OCI-LY3 (cell line): ENCODE measurements around the gene C3orf49.

Experiments
- H2AFZ ChIP-seq: fragments of 200-600, 300-600 bp; shearing (Covaris generic); 2 replicates; pipeline ENCODE4 v1.6.0; 2014; ENCODE audit warnings: antibody characterized with exemption, low read depth, low read length
- H3K27ac ChIP-seq: fragments of 200-600, 300-600 bp; sonication (generic); 2 replicates; pipeline ENCODE4 v1.5.1; 2014; ENCODE audit warnings: mild to moderate bottlenecking, low read length, moderate library complexity, mixed read lengths
- H3K27me3 ChIP-seq: fragments of 200-600, 300-600 bp; sonication (generic); 2 replicates; pipeline ENCODE4 v1.6.1; 2014; ENCODE audit warnings: low read depth, low read length, mixed read lengths
- H3K36me3 ChIP-seq: fragments of 200-600, 300-600 bp; sonication (generic); replicated peaks from 2 replicates; pipeline ENCODE3; 2014; ENCODE audit warnings: low read depth, low read length, mixed read lengths
- H3K4me1 ChIP-seq: fragments of 300-600, 200-600 bp; sonication (generic); 2 replicates; pipeline ENCODE4 v1.6.1; 2014; ENCODE audit warnings: low read length, mixed read lengths
- H3K4me2 ChIP-seq: fragments of 200-600, 300-600 bp; sonication (generic); 2 replicates; pipeline ENCODE4 v1.6.1; 2014; ENCODE audit warnings: low read length, mixed read lengths
- H3K4me3 ChIP-seq: fragments of 300-600, 200-600 bp; sonication (generic); 2 replicates; pipeline ENCODE4 v1.5.1; 2014; ENCODE audit warnings: antibody characterized with exemption, mild to moderate bottlenecking, low read length, moderate library complexity
- H3K79me2 ChIP-seq: fragments of 300-600, 200-600 bp; shearing (Covaris generic); 2 replicates; pipeline ENCODE4 v1.6.1; 2014; ENCODE audit warnings: mild to moderate bottlenecking, low read length, mixed read lengths
- H3K9ac ChIP-seq: fragments of 300-600, 200-600 bp; shearing (Covaris generic); 2 replicates; pipeline ENCODE4 v1.6.0; 2014; ENCODE audit warnings: mild to moderate bottlenecking, low read length, moderate library complexity
- H3K9me3 ChIP-seq: fragments of 200-600, 300-600 bp; shearing (Covaris generic); 2 replicates; pipeline ENCODE4 v1.6.1; 2014; ENCODE audit warnings: low read length, mixed read lengths; ENCODE audit not compliant: insufficient read depth
- H4K20me1 ChIP-seq: fragments of 200-600, 300-600 bp; sonication (generic); 2 replicates; pipeline ENCODE4 v1.6.1; 2016; ENCODE audit warnings: low read length, mixed read lengths; ENCODE audit not compliant: insufficient read depth
- CTCF ChIP-seq: fragments of 200-600, 300-600 bp; sonication (generic); IDR thresholded peaks from 2 replicates; pipeline ENCODE4 v1.5.1; 2014; ENCODE audit warnings: antibody characterized with exemption, low read length, low read depth
- EZH2phosphoT487 ChIP-seq: fragments of 200-600 bp; shearing (Covaris generic); IDR thresholded peaks from 2 replicates; pipeline ENCODE4 v1.6.1; 2018; ENCODE audit warnings: antibody characterized with exemption, mixed run types, low read depth

Gene C3orf49

GRCh38 chr3:63872135-63872924, 53.2 kb downstream of the C3orf49 start:
- Histone ChIP-seq H3K4me2 (no peak overlapping the region), H3K4me3 (no peak overlapping the region), H3K9ac (no peak overlapping the region), H3K4me1 (peaks cover 14% of the 10 kb centered on the region), H3K27me3 (no peaks in the 10 kb centered on the region), H3K27ac (no peak overlapping the region), H4K20me1 (peaks cover 74% of the 10 kb centered on the region), H2AFZ (no peak overlapping the region), H3K9me3 (no peaks in the 10 kb centered on the region), H3K79me2 (peaks cover 95% of the 10 kb centered on the region), H3K36me3 (peaks cover 15% of the 10 kb centered on the region)
- TF ChIP-seq EZH2phosphoT487, result no peak
- no peak for TF ChIP-seq CTCF

- H4K20me1 ChIP-seq, result peaks cover 82% of the 10 kb centered on the region
- peaks cover 9% of the 10 kb centered on the region for H3K36me3 ChIP-seq
- no peaks in the 10 kb centered on the region for H3K4me1 ChIP-seq
- H3K79me2 ChIP-seq, result peaks cover 95% of the 10 kb centered on the region
- H3K27ac ChIP-seq, result no peak overlapping the region
- H3K27me3 ChIP-seq, result no peaks in the 10 kb centered on the region
- no peaks in the 10 kb centered on the region for H3K9me3 ChIP-seq
- no peak overlapping the region for H3K4me2 ChIP-seq
- no peak overlapping the region for H3K4me3 ChIP-seq
- no peak overlapping the region for H2AFZ ChIP-seq
- TF ChIP-seq EZH2phosphoT487, result no peak
- no peak for TF ChIP-seq CTCF
- H3K9ac ChIP-seq, result no peak overlapping the region
Observed at GRCh38 chr3:63874769-63875168, 55.7 kb downstream of the C3orf49 start.

- H3K27me3 ChIP-seq, result no peaks in the 10 kb centered on the region
- H2AFZ ChIP-seq, result no peak overlapping the region
- H3K9ac ChIP-seq, result no peak overlapping the region
- H3K4me1 ChIP-seq, result no peaks in the 10 kb centered on the region
- H3K9me3 ChIP-seq, result no peaks in the 10 kb centered on the region
- no peak overlapping the region for H3K4me2 ChIP-seq
- TF ChIP-seq EZH2phosphoT487, result no peak
- no peak for TF ChIP-seq CTCF
- H3K79me2 ChIP-seq, result peaks cover 95% of the 10 kb centered on the region
- H3K4me3 ChIP-seq, result no peak overlapping the region
- H4K20me1 ChIP-seq, result peaks cover 81% of the 10 kb centered on the region
- H3K27ac ChIP-seq, result no peak overlapping the region
- H3K36me3 ChIP-seq, result peaks cover 9% of the 10 kb centered on the region
Observed at GRCh38 chr3:63875510-63875909, 56.4 kb downstream of the C3orf49 start.

GRCh38 chr3:63876260-63876659, 57.2 kb downstream of the C3orf49 start:
- H4K20me1 ChIP-seq, result peaks cover 84% of the 10 kb centered on the region
- no peak overlapping the region for H2AFZ ChIP-seq
- no peak overlapping the region for H3K4me2 ChIP-seq
- no peak overlapping the region for H3K4me3 ChIP-seq
- no peak overlapping the region for H3K27ac ChIP-seq
- peaks cover 95% of the 10 kb centered on the region for H3K79me2 ChIP-seq
- TF ChIP-seq CTCF (no peak), EZH2phosphoT487 (no peak)
- H3K36me3 ChIP-seq, result peaks cover 9% of the 10 kb centered on the region
- H3K9me3 ChIP-seq, result no peaks in the 10 kb centered on the region
- H3K27me3 ChIP-seq, result no peaks in the 10 kb centered on the region
- H3K9ac ChIP-seq, result no peak overlapping the region
- H3K4me1 ChIP-seq, result no peaks in the 10 kb centered on the region
